Esophagus muscularis mucosa (tissue), 4 donors: Measurements from ENCODE around the gene AGAP1. TPM values are rescaled to one million over a fixed set of nuclear protein-coding genes. Genes with fewer than 3 reads are reported as not detected.

ENCODE experiments used
- DNase-seq: peaks from one replicate; pipeline ENCODE4 v3.0.0-alpha.2; 2017; ENCODE audit errors: extremely low spot score
- H3K27ac ChIP-seq, 4 donors: fragments of 200-600 bp; sonication (generic); replicated peaks in 1 of 4; 1 replicate in 3 of 4; 2 replicates in 1 of 4; pipeline ENCODE4 v1.5.1; 2016 to 2019; ENCODE audit warnings: mild to moderate bottlenecking in 1 of 4
- H3K27me3 ChIP-seq, 4 donors: fragments of 200-600 bp; sonication (generic); one replicate each; pipeline versions ENCODE4 v1.5.1 to v1.6.0; 2016 to 2019
- H3K36me3 ChIP-seq, 4 donors: fragments of 200-600 bp; sonication (generic); one replicate each; pipeline ENCODE4 v1.5.1; 2016 to 2019
- H3K4me1 ChIP-seq, 4 donors: fragments of 200-600 bp; sonication (generic); one replicate each; pipeline ENCODE4 v1.5.1; 2016 to 2019
- H3K4me3 ChIP-seq, 4 donors: fragments of 200-600 bp; sonication (generic); 1 replicate in 2 of 4; 2 replicates in 2 of 4; pipeline ENCODE4 v1.5.1; 2016 to 2019; ENCODE audit warnings: mild to moderate bottlenecking in 4 of 4, moderate library complexity in 1 of 4
- H3K9me3 ChIP-seq, 4 donors: fragments of 200-600 bp; sonication (generic); 1 replicate in 3 of 4; 2 replicates in 1 of 4; pipeline ENCODE4 v1.5.1; 2016 to 2019
- EP300 ChIP-seq: sonication (generic); formaldehyde crosslinking; IDR thresholded peaks from one replicate; pipeline ENCODE4 v1.6.1; 2017; ENCODE audit warnings: antibody characterized with exemption
- POLR2A ChIP-seq: fragments of 450-650 bp; IDR thresholded peaks from one replicate; pipeline ENCODE4 v1.6.1; 2017; ENCODE audit warnings: antibody characterized with exemption, moderate library complexity, mild to moderate bottlenecking, low read depth
- POLR2AphosphoS5 ChIP-seq, 2 donors: sonication (generic); formaldehyde crosslinking; IDR thresholded peaks; one replicate each; pipeline ENCODE4 v1.6.1; 2017; ENCODE audit warnings: antibody characterized with exemption in 2 of 2
- WGBS: methylation state at CpG from one replicate; pipeline ENCODE4 v1.1.5; 2018; 5-methylcytosine and 5-hydroxymethylcytosine counted together
- intact Hi-C: fragments of 100-400 bp; cut with DNase I; formaldehyde crosslinking; loops from one replicate; pipeline ENCODE4 v1.15.1; 2023
- total RNA-seq, 4 donors: library from RNA; depleted of rRNA; stranded (reverse); fragments of >200 nt; gene quantifications; one replicate each; pipeline versions ENCODE4 v1.1.0 to v1.2.1, GENCODE V29; 2016
- TF ChIP-seq, protein P1 (sequence below), 3 experiments: fragments of 200-600 bp in 2 of 3; fragments of 450-650 bp in 1 of 3; sonication (generic) in 2 of 3; IDR thresholded peaks; one replicate each; pipeline ENCODE4 v1.5.1; 2017 to 2019; ENCODE audit warnings: antibody characterized with exemption in 3 of 3, mild to moderate bottlenecking in 2 of 3, moderate library complexity in 1 of 3

Gene AGAP1
- total RNA-seq, 4 donors from 2014 or later: 37.9 to 62.4 (median 47.2) TPM

DNA sequence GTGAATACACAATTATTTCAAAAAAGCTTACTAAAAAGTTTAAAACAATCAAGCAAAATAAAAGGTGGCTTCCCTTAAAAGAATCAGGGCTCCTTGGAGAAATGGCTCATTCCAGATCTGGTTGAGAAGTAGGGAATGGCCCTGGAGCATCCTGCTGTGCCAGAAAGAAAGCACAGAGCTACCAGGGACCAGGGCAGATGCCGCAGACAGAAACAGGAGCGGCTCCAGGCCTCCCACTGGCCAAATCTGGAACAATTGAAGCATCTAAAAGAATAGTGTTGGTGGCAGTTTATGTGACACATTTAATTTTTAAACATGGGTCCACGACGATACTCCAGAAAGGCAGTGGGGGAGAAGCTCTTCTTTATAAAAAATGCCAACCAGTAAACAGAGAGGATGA lies 598.9 kb downstream of the AGAP1 start:
- 87% methylated on average over 4 of the region's 4 CpGs for WGBS
- no peak overlapping the region for H3K27ac ChIP-seq
- DNase-seq: no peak
- intact Hi-C loops: no loop called here
- H3K4me3 ChIP-seq: no peak overlapping the region
- H3K4me1 ChIP-seq: no peaks in the 10 kb centered on the region
- no peaks in the 10 kb centered on the region for H3K27me3 ChIP-seq
- no peaks in the 10 kb centered on the region for H3K9me3 ChIP-seq
- TF ChIP-seq POLR2AphosphoS5 (IDR thresholded peaks at IDR 0.05): no peak
- TF ChIP-seq POLR2A: no peak
- TF ChIP-seq EP300: no peak
- TF ChIP-seq, protein P1, sequence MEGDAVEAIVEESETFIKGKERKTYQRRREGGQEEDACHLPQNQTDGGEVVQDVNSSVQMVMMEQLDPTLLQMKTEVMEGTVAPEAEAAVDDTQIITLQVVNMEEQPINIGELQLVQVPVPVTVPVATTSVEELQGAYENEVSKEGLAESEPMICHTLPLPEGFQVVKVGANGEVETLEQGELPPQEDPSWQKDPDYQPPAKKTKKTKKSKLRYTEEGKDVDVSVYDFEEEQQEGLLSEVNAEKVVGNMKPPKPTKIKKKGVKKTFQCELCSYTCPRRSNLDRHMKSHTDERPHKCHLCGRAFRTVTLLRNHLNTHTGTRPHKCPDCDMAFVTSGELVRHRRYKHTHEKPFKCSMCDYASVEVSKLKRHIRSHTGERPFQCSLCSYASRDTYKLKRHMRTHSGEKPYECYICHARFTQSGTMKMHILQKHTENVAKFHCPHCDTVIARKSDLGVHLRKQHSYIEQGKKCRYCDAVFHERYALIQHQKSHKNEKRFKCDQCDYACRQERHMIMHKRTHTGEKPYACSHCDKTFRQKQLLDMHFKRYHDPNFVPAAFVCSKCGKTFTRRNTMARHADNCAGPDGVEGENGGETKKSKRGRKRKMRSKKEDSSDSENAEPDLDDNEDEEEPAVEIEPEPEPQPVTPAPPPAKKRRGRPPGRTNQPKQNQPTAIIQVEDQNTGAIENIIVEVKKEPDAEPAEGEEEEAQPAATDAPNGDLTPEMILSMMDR (IDR thresholded peaks at IDR 0.05): no peak
- H3K36me3 ChIP-seq: no peaks in the 10 kb centered on the region

DNA sequence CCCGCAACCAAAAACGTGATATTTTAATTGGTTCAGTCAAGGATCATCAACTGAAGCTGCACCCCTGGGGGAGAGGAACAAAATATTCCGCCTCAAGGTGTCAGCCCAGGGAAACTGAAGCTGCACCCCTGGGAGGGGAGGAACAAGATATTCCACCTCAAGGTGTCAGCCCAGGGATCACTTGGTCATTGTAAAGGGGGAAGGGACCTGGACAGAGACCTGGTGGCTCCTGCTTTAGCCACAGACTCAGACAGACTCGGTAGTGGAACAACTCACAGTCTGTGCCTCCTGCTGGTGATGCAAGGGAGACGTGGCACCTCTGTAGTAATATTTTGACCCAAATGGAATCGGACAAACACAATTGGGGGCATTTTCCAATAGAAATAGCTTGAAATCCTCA lies 599.3 kb downstream of the AGAP1 start:
- WGBS: 91% methylated on average over 6 of the region's 6 CpGs
- DNase-seq: no peak
- H3K4me1 ChIP-seq: no peaks in the 10 kb centered on the region
- no peaks in the 10 kb centered on the region for H3K27me3 ChIP-seq
- intact Hi-C loops: no loop called here
- TF ChIP-seq POLR2A (no peak), EP300 (no peak), POLR2AphosphoS5 (IDR thresholded peaks at IDR 0.05) (no peak)
- TF ChIP-seq, protein P1 (IDR thresholded peaks at IDR 0.05): no peak
- H3K9me3 ChIP-seq: no peaks in the 10 kb centered on the region
- H3K27ac ChIP-seq: no peak overlapping the region
- no peaks in the 10 kb centered on the region for H3K36me3 ChIP-seq
- H3K4me3 ChIP-seq: no peak overlapping the region

DNA sequence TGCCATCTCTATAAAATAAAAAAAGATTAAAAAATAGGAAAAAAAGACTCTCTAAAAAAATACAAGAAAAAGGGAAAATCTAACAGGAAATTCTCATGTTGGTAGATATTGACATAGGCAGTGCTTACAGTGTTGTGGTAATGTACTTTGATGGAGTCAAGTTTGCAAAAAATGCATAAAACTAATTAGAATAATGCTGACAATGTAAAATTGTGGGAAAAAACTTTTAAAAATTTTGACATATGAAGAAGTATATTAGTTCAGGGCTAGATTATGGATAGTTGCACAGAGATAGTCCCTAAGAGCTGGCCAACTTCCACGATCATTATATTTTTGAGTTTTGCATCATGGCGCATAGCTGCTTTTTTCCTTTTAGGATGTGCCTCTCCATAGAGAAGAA lies 601.7 kb downstream of the AGAP1 start:
- TF ChIP-seq EP300 (no peak), POLR2AphosphoS5 (IDR thresholded peaks at IDR 0.05) (no peak), POLR2A (no peak)
- TF ChIP-seq, protein P1 (IDR thresholded peaks at IDR 0.05): no peak
- Histone ChIP-seq H3K4me3 (no peak overlapping the region), H3K27me3 (no peaks in the 10 kb centered on the region), H3K9me3 (no peaks in the 10 kb centered on the region), H3K36me3 (no peaks in the 10 kb centered on the region), H3K4me1 (no peaks in the 10 kb centered on the region), H3K27ac (no peak overlapping the region)
- WGBS: 100% methylated on average over 2 of the region's 2 CpGs
- intact Hi-C loops: no loop called here
- DNase-seq: no peak

DNA sequence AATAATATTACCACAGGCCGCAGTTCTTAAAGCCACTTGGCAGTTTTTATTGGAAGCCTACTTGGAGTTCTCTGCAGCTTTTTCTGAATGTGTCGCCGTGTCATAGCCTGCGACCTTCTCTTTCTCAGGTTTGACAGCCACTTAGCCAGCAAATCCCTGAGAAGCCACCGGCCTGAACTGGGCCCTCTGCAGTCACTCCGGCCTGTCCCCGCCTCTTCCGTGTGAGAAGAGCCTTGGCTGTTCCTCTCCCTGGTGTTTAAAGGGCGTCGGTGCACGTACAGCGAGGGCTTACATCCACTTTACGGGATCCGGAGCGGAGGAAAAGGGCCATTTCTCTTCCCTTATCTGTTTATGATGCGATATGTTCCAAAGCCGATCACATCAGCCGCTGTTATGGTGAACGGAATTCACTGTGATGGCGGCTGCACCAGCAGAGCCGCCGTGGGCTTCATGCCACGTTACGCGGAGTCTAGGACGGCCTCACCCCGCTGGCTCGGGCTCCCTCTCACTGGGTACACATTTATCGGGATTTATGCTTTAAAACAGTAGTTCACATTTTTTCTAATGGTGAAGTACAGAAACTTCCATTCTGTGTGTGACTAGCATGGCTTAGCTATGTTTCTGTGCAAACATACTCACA lies 607.6 kb downstream of the AGAP1 start:
- Histone ChIP-seq H3K9me3 (no peaks in the 10 kb centered on the region), H3K36me3 (peaks cover 0 to 5% (median 0%) of the 10 kb centered on the region in 4 donors), H3K4me1 (no peaks in the 10 kb centered on the region), H3K27me3 (no peaks in the 10 kb centered on the region), H3K4me3 (no peak overlapping the region), H3K27ac (no peak overlapping the region)
- DNase-seq: no peak
- intact Hi-C loops: no loop called here
- TF ChIP-seq EP300: no peak
- no peak for TF ChIP-seq POLR2A
- TF ChIP-seq POLR2AphosphoS5 (IDR thresholded peaks at IDR 0.05): no peak
- TF ChIP-seq, protein P1 (IDR thresholded peaks at IDR 0.05): no peak
- 93% methylated on average over 28 of the region's 29 CpGs for WGBS

DNA sequence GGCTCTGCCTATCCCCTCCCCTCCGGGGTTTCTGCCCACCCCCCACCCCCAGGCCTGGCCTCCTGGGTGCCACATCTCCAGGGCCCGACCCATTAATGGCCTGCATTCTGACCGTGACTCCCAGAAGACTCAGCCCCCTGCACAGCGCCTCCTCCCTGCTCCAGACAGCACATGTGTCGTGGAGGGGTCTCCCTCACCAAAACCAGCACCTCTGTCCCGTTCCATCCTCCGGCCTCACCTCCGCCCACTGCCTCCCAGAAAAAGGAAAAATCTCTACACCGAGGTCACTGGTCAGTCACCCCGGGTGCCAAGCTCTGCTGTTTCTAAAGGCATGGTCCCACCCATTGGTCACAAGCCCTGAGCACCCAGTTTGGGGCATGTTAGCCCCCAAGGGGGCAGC lies 609.1 kb downstream of the AGAP1 start:
- WGBS: 85% methylated on average over 10 of the region's 10 CpGs
- no peak for DNase-seq
- H3K4me3 ChIP-seq: no peak overlapping the region
- intact Hi-C loops: no loop called here
- peaks cover 0 to 8% (median 3%) of the 10 kb centered on the region in 4 donors for H3K4me1 ChIP-seq
- no peaks in the 10 kb centered on the region for H3K27me3 ChIP-seq
- no peak for TF ChIP-seq EP300
- no peak for TF ChIP-seq POLR2A
- TF ChIP-seq, protein P1 (IDR thresholded peaks at IDR 0.05): no peak
- no peak for TF ChIP-seq POLR2AphosphoS5 (IDR thresholded peaks at IDR 0.05)
- peaks cover 0 to 5% (median 0%) of the 10 kb centered on the region in 4 donors for H3K36me3 ChIP-seq
- no peaks in the 10 kb centered on the region for H3K9me3 ChIP-seq
- H3K27ac ChIP-seq: no peak overlapping the region
